HG03060 (cell line): ENCODE measurements around the gene CCN6.
"Not testable (repeated sequence)": the region's sequence is repeated elsewhere in the genome, so short reads cannot be mapped to it uniquely, and the experiment has no call there.

ENCODE experiments used
- ATAC-seq: cut with Tn5 transposase; IDR thresholded peaks from one replicate; pipeline ENCODE4 v1.9.1; 2021; ENCODE audit warnings: low read depth, moderate number of reproducible peaks; ENCODE audit not compliant: unreplicated experiment

The CCN6 gene

GRCh38 chr6:112049026-112049799 is 4.7 kb upstream of the CCN6 start:
- no peak for ATAC-seq

GRCh38 chr6:112049996-112050395 is 3.9 kb upstream of the CCN6 start:
- ATAC-seq: no peak

GRCh38 chr6:112050429-112050828 is 3.5 kb upstream of the CCN6 start:
- no peak for ATAC-seq

- ATAC-seq: not testable (repeated sequence)
Observed at GRCh38 chr6:112051251-112051740, 2.6 kb upstream of the CCN6 start.

GRCh38 chr6:112054555-112055190 is 769 bp downstream of the CCN6 start:
- no peak for ATAC-seq

- ATAC-seq: no peak
Observed at GRCh38 chr6:112058243-112059032, 4.5 kb downstream of the CCN6 start.

GRCh38 chr6:112061605-112062004 is 7.7 kb downstream of the CCN6 start:
- ATAC-seq: no peak

- ATAC-seq: no peak
Observed at GRCh38 chr6:112062966-112063365, 9.1 kb downstream of the CCN6 start.

GRCh38 chr6:112065426-112065986 is 11.6 kb downstream of the CCN6 start:
- no peak for ATAC-seq

GRCh38 chr6:112066606-112067005 is 12.7 kb downstream of the CCN6 start:
- no peak for ATAC-seq

GRCh38 chr6:112081569-112081968 is 27.7 kb downstream of the CCN6 start:
- no peak for ATAC-seq

- no peak for ATAC-seq
Observed at GRCh38 chr6:112085286-112086065, 31.6 kb downstream of the CCN6 start.

- ATAC-seq: peak; percentile 12
Observed at GRCh38 chr6:112086744-112087135, 32.8 kb downstream of the CCN6 start.

GRCh38 chr6:112087136-112087911 is 33.4 kb downstream of the CCN6 start, which contains the start of the genes FAM229B and TUBE1:
Gene FAM229B (plus strand): TSS chr6:112087591. CDS start chr6:112099284, 11,693 bp downstream.
Gene TUBE1 (minus strand): TSS chr6:112087482. CDS start chr6:112087434, 48 bp downstream.
- peak; percentile 94 for ATAC-seq

- ATAC-seq: no peak
Observed at GRCh38 chr6:112087916-112088315, 34.0 kb downstream of the CCN6 start.

- no peak for ATAC-seq
Observed at GRCh38 chr6:112096901-112097300, 43.0 kb downstream of the CCN6 start.

- no peak for ATAC-seq
Observed at GRCh38 chr6:112100561-112100960, 46.7 kb downstream of the CCN6 start.

GRCh38 chr6:112106026-112106425 is 52.1 kb downstream of the CCN6 start:
- not testable (repeated sequence) for ATAC-seq

GRCh38 chr6:112106562-112106961 is 52.7 kb downstream of the CCN6 start:
- no peak for ATAC-seq
